GM15510 (cell line): Measurements from ENCODE around the gene RNF150.

Experiments used
- POLR2A ChIP-seq: IDR thresholded peaks from 3 replicates; pipeline ENCODE4 v1.6.1; 2011; ENCODE audit warnings: borderline replicate concordance; ENCODE audit not compliant: insufficient read length; ENCODE audit errors: extremely low read depth

The RNF150 gene

DNA sequence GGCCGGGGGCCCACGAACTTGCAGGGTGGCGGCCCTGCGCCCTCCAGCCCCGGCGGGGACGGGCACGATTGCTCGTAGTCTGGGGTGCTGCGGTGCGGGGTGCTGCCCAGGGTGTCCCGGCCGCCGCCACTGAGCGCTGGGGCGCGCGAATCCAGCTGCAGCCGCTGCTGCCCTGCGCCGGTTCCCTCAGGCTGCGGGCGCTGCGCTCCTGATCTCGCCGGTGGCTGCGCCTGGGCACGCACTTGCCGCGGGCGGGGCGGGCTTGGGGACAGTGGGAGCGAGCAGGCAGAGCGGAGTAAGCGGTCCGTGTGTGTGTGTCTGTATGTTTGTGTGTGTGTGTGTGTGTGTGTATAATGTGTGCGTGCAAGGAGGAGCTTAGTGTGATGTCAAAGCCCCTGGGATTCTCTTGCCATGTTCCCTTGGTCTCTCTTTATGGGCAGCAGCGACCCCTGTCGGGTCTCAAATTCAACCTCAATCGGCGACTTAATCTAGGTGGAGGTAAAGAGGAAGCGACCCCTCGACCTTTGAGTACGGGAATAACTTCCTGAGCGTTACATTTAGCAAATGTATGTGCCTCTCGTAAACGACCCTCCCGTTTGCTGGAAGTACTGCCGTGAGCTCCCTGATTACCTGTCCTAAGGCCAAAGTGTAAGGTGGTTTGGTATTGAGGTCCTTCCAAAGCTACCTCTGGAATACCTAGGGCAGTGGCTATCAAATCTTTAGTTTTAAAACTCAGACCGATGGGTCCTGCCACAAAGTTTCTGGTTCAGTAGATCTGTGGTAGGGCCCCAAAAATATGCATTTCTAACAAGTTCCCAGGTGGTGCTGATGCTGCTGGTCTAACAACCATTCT is at the start of gene RNF150:
RNF150 (minus strand) TSS at position 324 of the 853 bp plus-strand sequence.
- no peak for TF ChIP-seq POLR2A

DNA sequence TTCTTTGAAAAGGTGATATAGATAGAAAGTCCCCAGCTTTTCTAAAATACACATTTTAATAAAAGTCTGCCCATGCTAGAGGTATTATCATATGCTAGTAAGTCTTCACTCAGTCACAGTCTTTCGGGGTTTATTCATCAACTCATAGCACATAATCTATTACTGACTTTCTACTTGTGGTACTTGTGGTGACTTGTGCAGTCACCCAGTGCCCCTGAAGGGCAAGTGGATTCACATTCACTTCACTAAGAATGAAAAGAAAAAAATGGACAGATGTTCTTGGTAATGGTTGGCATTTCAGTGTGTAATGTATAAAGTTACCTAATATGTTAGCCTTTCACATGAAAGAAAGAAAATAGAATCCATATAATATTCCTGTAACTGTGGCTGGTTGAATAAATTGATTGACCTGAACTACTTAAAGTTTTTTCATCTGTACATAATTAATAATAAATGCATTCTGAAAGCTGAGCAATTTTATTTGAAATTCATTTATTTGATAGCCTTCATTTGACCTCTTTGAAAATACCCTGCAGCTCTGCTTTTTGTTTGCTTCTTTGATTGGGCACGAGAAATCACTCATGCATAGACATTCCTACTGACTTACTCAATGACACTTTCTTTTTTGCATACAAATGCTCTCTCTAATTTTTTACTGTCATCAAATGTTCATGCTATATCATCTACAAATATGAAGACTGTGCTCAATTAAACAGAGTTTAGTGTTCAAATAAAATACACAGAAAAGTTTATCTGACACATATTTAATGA is 47.9 kb upstream of the RNF150 start:
- TF ChIP-seq POLR2A, result no peak

DNA sequence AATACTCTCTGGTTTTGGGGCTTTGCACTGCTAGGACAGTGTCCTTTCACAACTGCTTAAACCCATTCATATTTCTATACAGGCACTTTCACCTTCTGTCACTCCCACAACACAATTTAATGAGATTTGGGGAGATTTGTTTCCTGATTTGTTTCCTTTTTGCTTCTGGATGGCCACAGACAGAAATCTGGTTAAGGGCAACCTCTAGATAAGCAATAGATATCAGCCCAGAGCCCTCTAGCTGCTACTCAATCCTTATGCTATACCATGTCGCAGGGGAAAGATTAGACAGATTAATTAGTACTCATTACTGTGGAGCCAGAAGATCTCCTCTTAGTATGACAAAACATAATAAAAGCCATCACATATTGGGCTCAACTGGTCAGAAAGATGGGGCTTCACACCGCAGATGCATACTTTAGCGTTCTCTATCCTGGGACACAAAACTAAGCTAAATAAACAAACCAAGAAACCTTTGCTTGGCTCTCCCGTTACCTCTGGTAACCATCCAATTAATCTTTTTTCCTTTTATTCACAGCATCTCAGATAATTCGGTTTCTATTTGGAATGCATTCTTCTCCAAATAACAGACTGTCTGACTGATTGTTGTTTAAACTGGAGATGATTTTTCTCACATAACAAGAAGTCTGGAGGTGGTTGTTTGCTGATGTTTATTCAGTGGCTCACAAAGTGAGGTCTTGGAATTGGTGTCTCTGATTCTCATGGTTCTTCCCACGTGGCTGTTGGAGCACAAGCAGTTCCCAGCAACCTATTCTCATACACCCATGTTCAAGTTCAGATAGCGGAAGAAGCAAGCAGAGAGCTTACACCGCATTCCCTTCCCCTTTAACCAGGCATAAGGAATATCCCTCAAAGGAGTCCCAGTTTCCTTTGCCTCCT is 46.5 kb upstream of the RNF150 start:
- TF ChIP-seq POLR2A, result no peak

DNA sequence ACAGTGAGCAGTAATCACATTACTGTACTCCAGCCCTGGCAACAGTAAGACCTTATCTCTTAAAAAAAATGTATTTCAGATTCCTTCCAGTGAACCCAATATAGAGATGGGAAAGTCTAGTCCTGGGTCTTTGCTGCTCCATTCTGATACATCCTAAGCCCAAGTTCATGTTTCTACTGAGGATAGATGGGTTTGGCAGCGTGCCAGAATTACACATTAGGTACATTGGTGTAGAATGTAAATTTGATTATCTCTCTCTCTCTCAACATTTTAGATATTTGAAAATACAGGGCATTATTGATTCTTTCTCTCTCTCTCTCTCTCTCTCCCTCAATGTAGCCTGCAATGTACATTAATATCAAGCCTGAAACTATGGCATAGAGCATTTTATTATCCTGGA is 43.9 kb upstream of the RNF150 start:
- TF ChIP-seq POLR2A, result no peak

DNA sequence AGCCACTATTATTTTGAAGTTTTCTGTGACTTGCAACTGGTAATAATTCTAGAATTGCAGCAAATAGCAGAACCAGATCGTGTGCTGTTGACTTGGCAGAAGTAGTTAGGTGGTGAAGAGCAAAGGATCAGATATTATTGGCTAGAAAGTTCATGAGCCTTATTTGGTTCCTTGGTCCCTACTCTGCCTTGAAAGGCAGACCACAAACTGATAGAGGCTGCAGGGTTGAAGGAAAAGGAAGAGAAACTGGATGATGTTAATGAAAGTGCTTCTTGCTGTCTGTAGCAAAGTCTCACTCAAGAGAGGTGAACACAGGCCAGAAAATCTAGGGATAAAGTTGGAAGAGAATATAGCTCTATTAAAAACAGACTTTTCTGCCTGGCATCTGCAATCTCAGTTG is 41.2 kb upstream of the RNF150 start:
- no peak for TF ChIP-seq POLR2A

DNA sequence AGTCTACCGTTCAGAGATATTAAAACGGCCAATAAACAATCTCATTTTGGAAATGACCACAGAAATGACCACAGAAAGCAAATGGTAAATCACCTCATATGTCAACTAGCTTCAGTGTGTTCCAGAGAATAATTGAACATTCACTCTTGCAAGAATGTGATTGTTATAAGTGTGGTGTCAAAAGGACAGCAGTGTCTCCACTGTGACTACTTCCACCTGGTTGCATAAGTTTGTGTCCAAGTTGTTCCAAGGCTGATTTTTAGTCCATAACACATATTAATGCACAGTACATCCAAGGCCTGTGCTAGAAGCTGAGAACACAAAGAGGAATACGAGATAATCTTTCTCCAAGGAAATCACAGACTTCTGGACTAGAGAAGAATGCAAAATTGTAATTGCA is 37.4 kb upstream of the RNF150 start:
- TF ChIP-seq POLR2A, result no peak

DNA sequence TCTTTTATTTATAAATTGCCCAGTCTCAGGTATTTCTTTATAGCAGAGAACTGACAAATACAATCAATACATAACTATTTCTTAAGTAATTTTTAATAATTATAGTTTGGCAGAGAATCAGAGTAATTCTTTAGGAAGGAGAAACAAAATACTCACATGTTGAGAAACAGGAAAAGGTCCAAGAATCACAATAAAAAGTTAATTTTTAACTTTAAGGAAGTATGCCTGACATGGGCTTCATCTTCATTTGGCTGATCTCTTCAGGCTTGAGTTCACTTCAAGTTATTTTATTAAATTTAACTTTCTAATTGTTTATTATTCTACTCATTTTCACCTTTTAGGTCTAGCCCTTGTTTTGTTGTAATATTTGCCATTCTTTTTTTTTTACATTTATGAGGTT is 36.1 kb upstream of the RNF150 start:
- TF ChIP-seq POLR2A, result no peak

DNA sequence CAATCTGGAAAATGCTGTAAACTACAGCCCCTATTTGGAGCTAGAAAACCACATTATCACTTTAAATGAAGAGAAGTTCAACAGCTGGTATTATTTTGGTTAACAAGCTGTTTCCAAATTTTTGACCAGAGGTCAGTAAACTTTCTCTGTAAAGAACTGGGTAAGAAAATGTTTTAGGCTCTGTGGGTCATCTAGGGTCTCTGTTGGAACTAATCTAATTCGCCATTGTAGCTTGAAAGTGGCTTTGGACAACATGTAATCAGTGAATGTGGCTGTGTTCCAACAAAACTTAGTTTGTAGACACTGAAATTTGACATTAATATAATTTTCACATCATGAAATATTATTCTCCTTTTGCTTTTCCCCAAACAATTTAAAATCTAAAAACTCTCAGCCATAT is 25.8 kb upstream of the RNF150 start:
- no peak for TF ChIP-seq POLR2A

DNA sequence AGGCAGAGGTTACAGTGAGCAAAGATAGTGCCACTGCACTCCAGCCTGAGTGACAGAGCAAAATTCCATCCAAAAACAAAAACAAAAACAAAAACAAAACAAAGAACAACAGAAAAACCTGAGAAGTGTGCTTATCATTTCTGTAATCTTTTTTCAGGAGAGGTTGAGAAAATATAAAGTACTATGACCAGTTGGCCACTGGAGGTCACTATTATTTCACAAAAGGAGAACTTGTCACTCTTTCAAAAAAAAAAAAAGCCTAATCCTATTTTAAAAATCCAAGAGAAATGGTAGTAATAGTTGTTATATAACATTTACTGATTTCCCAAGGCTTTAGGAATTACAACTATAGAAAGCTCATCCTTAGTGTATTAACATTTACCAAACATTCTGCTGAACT is 24.9 kb upstream of the RNF150 start:
- TF ChIP-seq POLR2A, result no peak

DNA sequence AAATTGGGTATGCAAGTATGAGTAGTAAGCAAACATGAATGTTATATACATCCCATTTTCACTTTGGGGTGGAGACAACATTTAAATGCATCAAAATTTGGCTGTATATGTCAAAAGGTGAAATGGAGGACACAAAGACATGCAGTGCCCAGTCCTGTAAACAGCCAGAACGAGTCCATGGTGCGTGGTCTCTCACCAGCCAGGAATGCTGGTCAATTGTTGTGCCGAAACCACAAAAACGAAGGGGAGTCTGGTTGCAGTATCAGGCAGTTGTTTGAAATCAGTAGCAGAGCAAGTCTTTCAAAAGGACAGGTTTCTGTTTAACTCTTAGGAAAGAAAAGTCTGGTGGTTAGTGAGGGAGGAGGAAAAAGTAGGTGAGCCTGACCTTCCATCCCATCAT is 22.3 kb upstream of the RNF150 start:
- TF ChIP-seq POLR2A, result no peak

DNA sequence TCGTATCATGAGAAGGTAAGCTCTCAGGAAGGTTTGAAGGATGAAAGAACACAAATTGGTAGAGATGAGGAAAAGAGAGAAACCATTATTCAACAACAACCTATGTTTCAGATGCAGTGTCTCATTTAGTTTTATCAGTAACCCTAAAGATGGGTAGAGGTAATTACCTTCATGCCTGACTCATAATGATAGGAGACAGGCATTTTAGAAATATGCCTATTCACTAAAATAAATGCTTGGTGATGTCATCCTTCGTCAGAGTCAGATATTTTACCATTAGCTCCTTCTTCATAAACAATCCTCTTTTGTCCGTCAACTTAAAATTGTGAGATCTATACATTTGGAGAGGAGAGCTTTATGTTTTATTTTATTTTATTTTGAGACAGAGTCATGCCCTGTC is 21.5 kb upstream of the RNF150 start:
- TF ChIP-seq POLR2A, result no peak

DNA sequence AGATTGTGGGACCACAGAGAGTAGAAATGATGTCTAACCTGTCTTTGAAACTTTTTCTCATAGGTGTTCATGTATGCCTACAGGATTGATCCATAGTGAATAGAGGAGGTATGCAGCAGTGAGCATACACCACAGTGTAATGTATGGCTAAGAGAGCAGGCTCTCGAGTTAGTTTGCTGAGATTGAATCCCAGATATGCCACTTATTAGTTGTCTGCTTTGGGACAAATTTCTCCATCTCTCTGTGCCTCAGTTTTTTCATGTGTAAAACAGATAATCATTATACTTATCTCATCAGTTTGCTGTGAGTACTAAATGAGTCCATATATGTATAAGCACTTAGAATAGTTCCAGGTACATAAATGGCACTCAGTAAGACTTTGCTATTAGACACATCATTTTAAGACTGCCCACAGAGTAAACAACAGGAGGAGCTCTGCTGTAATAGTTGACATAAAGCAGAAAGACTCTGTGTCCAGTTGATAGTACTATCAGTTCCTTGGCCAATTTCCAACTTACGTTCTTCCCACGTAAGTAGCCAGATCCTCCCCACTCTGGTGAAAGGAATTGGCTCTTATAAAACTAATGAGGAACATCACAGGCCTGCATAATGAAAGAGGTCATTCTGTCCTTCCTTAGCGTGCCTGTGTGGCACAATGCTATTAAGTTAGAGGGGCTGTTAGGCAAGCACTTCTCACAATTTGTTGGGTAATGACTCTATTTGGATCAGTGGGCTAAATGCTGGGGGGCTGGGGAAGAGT is 20.7 kb upstream of the RNF150 start:
- no peak for TF ChIP-seq POLR2A

DNA sequence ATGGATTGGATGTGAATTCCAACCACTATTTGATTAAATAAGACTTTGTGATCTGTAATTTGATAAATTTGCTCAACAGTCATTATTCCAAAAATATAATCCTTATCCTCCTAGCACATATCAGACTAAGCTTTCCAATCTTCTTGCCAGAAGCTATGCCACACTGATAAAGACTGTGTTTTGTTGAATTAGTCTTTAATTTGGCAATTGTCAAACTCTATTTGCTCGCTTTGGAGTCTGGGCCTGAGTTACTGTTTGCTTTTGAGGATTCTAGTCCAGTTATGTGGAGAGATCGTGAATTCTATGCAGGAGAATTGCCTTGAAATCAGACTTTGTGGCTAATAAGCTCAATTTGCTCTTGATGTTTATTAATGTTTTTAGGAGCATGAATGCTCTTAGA is 10.9 kb upstream of the RNF150 start:
- no peak for TF ChIP-seq POLR2A

DNA sequence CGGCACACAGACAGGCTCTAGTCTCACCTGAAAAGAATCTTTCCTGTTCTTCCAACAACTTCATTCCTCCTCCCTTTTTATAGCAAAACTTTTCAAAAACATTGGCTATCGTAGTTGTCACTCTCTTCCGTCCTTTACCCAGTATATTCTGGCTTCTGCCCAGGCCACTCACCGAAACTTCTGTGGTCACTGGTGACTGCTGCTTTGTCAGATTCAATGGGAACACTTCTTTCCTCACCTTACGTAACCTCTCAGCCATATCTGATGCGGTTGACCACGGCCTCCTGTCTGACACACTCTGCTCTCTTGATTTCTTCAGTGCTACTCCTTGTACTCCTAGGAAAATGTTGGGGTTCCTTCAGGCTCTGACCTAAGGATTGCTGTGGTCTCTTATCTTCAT is 9.2 kb upstream of the RNF150 start:
- no peak for TF ChIP-seq POLR2A

DNA sequence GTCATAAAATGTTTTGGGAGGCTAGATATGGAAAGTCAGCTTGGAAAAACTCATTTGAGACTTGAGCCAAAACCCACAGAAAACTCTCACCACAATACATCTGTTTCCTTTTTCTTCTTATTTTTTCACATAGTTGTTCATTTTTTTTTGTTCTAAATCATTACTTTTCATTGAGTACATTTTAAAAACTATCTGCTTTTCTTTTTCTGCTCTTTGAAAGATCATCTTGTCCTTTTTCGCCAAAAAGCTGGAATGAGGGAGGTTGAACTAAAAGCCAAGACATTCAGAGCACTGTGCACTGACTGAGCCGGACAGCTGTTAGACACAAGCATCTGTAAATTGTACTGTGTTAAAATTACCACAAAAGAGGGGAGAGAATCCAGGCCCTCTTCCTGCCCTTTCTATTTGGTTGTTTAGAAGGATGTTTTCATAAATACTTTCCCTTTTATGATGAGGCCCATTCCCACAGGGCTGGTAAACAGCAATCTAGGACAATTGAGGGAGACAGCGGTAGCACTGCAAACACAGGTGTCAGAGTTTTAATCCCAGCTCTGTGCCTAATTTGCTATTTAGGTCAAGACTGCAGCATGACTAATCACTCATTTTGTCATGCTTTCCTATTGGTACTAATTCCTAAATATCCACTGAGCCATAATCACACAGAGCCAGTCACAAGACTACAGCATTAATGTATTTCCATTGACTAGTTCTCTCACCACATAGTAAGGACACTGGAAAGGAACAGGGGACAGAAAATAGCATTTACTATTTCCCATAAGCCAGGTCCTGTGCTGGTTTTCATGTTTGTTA is 7.3 kb upstream of the RNF150 start:
- TF ChIP-seq POLR2A, result no peak
